ENCODE measurements around the gene ALOX12B. TPM values are rescaled to one million over a fixed set of nuclear protein-coding genes. Genes with fewer than 3 reads are reported as not detected.

The ALOX12B gene
- total RNA-seq, 4 donors from 2014 or later = 91.4 to 150 (median 119) TPM

GRCh38 chr17:8052256-8053252, 35.0 kb downstream of the ALOX12B start:
- TF ChIP-seq POLR2A (IDR thresholded peaks at IDR 0.05) (no peak), CTCF (IDR thresholded peaks at IDR 0.05) (no peak), POLR2AphosphoS5 (IDR thresholded peaks at IDR 0.05) (no peak), EP300 (IDR thresholded peaks at IDR 0.05) (no peak)
- Histone ChIP-seq H3K27me3 (peaks cover under 1% of the 10 kb centered on the region), H3K27ac (no peak overlapping the region), H3K9me3 (no peaks in the 10 kb centered on the region), H3K4me3 (no peak overlapping the region), H3K4me1 (peaks cover 7% of the 10 kb centered on the region), H3K36me3 (no peaks in the 10 kb centered on the region)
- DNase-seq (ENCODE audit: low spot score in 2 of 2) = no peak
- 87% methylated on average over 6 of the region's 6 CpGs for WGBS

- Histone ChIP-seq H3K27ac (no peak overlapping the region), H3K4me1 (peaks cover 6% of the 10 kb centered on the region), H3K36me3 (no peaks in the 10 kb centered on the region), H3K9me3 (no peaks in the 10 kb centered on the region), H3K4me3 (no peak overlapping the region), H3K27me3 (peaks cover 8% of the 10 kb centered on the region)
- DNase-seq (ENCODE audit: low spot score in 2 of 2) = peak in 1 of 2 donors; percentile 61
- TF ChIP-seq CTCF (IDR thresholded peaks at IDR 0.05) (no peak), POLR2A (IDR thresholded peaks at IDR 0.05) (no peak), EP300 (IDR thresholded peaks at IDR 0.05) (no peak), POLR2AphosphoS5 (IDR thresholded peaks at IDR 0.05) (no peak)
- 79% methylated on average over 7 of the region's 7 CpGs for WGBS
Observed at GRCh38 chr17:8051831-8052230, 35.7 kb downstream of the ALOX12B start.

- H3K27ac ChIP-seq = no peak overlapping the region
- 87% methylated on average over 8 of the region's 8 CpGs for WGBS
- peaks cover 14% of the 10 kb centered on the region for H3K27me3 ChIP-seq
- no peaks in the 10 kb centered on the region for H3K4me1 ChIP-seq
- H3K36me3 ChIP-seq = no peaks in the 10 kb centered on the region
- no peak overlapping the region for H3K4me3 ChIP-seq
- DNase-seq (ENCODE audit: low spot score in 2 of 2) = peak in 1 of 2 donors; percentile 48
- no peak for TF ChIP-seq POLR2AphosphoS5 (IDR thresholded peaks at IDR 0.05)
- no peaks in the 10 kb centered on the region for H3K9me3 ChIP-seq
Observed at GRCh38 chr17:8048736-8049135, 38.8 kb downstream of the ALOX12B start.

- 87% methylated on average over 6 of the region's 12 CpGs for WGBS
- H3K36me3 ChIP-seq = no peaks in the 10 kb centered on the region
- peaks cover 14% of the 10 kb centered on the region for H3K27me3 ChIP-seq
- TF ChIP-seq POLR2AphosphoS5 (IDR thresholded peaks at IDR 0.05) = no peak
- no peak for TF ChIP-seq CTCF (IDR thresholded peaks at IDR 0.05)
- no peak for TF ChIP-seq POLR2A (IDR thresholded peaks at IDR 0.05)
- TF ChIP-seq EP300 (IDR thresholded peaks at IDR 0.05) = no peak
- DNase-seq (ENCODE audit: low spot score in 2 of 2) = peak; percentile 20 to 72
- no peaks in the 10 kb centered on the region for H3K9me3 ChIP-seq
- no peaks in the 10 kb centered on the region for H3K4me1 ChIP-seq
- no peak overlapping the region for H3K4me3 ChIP-seq
- no peak overlapping the region for H3K27ac ChIP-seq
Observed at GRCh38 chr17:8048236-8048635, 39.3 kb downstream of the ALOX12B start.

GRCh38 chr17:8047769-8048110, 39.8 kb downstream of the ALOX12B start:
- Histone ChIP-seq H3K36me3 (no peaks in the 10 kb centered on the region), H3K4me3 (no peak overlapping the region), H3K27ac (no peak overlapping the region), H3K4me1 (no peaks in the 10 kb centered on the region), H3K27me3 (peaks cover 14% of the 10 kb centered on the region), H3K9me3 (no peaks in the 10 kb centered on the region)
- peak in 1 of 2 donors; percentile 52 for DNase-seq (ENCODE audit: low spot score in 2 of 2)
- TF ChIP-seq EP300 (IDR thresholded peaks at IDR 0.05) (no peak), POLR2AphosphoS5 (IDR thresholded peaks at IDR 0.05) (no peak), CTCF (IDR thresholded peaks at IDR 0.05) (no peak), POLR2A (IDR thresholded peaks at IDR 0.05) (no peak)
- WGBS = 100% methylated on average over 2 of the region's 4 CpGs
